ENCODE data around the gene SNX22. TPM values are rescaled to one million over a fixed set of nuclear protein-coding genes. Genes with fewer than 3 reads are reported as not detected.

Gene SNX22
- total RNA-seq, 4 donors from 2014 or later = 0.22 to 1.0 (median 0.75) TPM; not detected in 1

DNA sequence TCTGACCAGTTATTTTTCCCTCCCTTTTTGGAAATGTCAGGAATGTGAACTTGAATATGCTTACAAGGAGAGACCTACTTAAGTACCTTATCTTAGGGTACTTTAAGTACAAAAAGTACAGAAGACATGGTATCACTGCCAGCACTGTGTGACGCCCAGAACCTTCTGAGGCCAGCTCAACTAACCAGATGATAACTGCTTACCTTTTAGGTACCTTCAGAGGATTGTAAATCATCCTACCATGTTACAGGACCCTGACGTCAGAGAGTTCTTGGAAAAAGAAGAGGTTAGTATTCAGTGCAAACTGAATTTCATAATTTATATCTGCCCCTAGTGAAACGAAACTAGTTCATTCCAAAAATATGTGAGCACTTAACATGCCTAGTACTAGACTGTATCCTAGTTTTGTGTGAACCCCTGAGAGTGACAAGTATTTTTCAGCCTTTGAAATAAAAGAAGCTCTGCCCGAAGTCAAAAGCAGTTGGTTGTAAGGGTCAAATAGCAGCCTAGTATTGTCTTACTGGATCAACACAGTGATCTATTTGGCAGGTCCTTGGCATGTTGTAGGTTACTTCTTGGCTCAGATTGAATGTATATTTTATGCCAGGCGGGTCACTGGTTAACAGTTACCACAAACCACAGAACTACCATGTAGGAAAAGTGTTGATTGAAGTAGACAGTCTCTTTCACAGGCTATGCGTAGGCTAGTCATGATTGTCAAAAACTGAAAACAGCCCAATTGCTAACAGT lies 23.8 kb upstream of the SNX22 start:
- TF ChIP-seq CTCF (IDR thresholded peaks at IDR 0.05; ENCODE audit: low read depth) = no peak

- TF ChIP-seq CTCF (IDR thresholded peaks at IDR 0.05; ENCODE audit: low read depth) = no peak
Measured at GRCh38 chr15:64130159-64130558, 21.4 kb upstream of the SNX22 start.

DNA sequence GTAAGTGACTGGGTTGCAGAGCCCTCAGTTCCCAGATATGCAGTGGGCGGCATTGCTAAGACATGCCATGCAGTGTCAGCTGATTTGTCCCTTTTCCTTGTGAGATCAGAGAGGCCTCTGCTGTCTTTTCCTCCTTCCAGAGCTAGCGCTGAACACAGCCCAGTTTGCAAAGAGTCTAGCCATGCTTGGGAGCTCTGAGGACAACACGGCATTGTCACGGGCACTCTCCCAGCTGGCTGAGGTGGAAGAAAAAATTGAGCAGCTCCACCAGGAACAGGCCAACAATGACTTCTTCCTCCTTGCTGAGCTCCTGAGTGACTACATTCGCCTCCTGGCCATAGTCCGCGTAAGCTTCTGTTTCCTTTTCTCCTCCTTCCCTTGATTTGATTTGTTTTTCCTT lies 20.0 kb upstream of the SNX22 start:
- TF ChIP-seq CTCF (IDR thresholded peaks at IDR 0.05; ENCODE audit: low read depth) = no peak

DNA sequence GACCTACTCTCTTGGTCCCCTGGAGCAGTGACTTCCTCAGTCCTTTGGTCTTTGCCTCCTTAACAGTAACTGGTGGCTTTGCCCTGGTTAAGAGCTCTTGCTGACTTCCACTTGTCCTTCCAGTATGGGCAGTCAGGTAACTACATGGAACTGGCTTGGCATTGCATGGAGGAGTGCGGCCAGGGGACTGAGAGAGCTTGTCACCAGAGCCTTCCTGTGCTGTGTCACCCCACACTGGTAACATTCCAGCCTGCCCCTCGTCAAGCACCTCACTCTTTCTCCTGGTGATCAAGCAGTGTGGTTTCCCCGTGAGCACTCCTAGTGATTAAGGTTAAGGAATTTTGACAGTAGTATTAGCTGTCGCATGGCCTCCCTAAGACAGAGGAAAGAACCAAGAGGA lies 19.3 kb upstream of the SNX22 start:
- TF ChIP-seq CTCF (IDR thresholded peaks at IDR 0.05; ENCODE audit: low read depth) = no peak

GRCh38 chr15:64133623-64134344 lies 17.7 kb upstream of the SNX22 start:
- TF ChIP-seq CTCF (IDR thresholded peaks at IDR 0.05; ENCODE audit: low read depth) = no peak

- TF ChIP-seq CTCF (IDR thresholded peaks at IDR 0.05; ENCODE audit: low read depth) = no peak
Measured at GRCh38 chr15:64134345-64134829, 17.1 kb upstream of the SNX22 start.

DNA sequence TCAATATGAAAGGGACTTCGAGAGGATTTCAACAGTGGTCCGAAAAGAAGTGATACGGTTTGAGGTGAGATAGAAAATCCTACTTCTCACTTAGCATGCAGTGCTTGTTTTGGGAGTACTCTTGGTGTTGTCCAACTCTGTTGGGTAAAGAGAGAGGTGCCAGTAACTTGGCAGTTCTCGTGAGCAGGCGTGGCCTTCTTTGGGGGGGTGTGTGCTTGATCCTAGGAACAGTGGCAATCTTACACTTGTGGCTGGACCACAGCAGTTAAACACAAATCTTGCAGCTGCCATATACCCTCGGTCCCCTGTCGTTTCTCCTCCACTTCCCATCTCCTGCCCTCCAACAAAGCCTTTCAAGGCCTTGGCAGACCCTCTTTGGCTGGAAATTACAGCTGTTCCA lies 15.2 kb upstream of the SNX22 start:
- TF ChIP-seq CTCF (IDR thresholded peaks at IDR 0.05; ENCODE audit: low read depth) = no peak

All from subcutaneous adipose tissue (tissue), 4 donors.